Measurements from ENCODE around the gene FST. TPM values are rescaled to one million over a fixed set of nuclear protein-coding genes. Genes with fewer than 3 reads are reported as not detected.

FST gene
- 15.9 and 20.8 TPM in 2 replicates for total RNA-seq (2014; rRNA removed; shearing (Covaris generic))

- H3K4me3 ChIP-seq (ENCODE audit: insufficient read depth, low read depth, low read length) = peak within 1 kb of the TSS; percentile 77
- peak; percentile 77 for DNase-seq
- peaks cover 11% of the 10 kb centered on the region; the same call in 1 of the 2 replicates for H3K27me3 ChIP-seq (ENCODE audit: control insufficient read depth, insufficient read depth, low read length)
- peaks cover 8% of the 10 kb centered on the region for H3K36me3 ChIP-seq (replicated peaks; ENCODE audit: control insufficient read depth, insufficient read depth, low read length)
Measured at GRCh38 chr5:53480416-53481158, at the start of gene FST. FST (plus strand) TSS chr5:53480629; CDS start chr5:53480792, 163 bp downstream.

- Histone ChIP-seq H3K4me3 (ENCODE audit: insufficient read depth, low read depth, low read length) (no peak overlapping the region), H3K27me3 (ENCODE audit: control insufficient read depth, insufficient read depth, low read length) (no peaks in the 10 kb centered on the region), H3K36me3 (replicated peaks; ENCODE audit: control insufficient read depth, insufficient read depth, low read length) (no peaks in the 10 kb centered on the region)
- DNase-seq = no peak
Measured at GRCh38 chr5:53431665-53432064, 48.8 kb upstream of the FST start.

- Histone ChIP-seq H3K27me3 (ENCODE audit: control insufficient read depth, insufficient read depth, low read length) (no peaks in the 10 kb centered on the region), H3K4me3 (ENCODE audit: insufficient read depth, low read depth, low read length) (no peak overlapping the region), H3K36me3 (replicated peaks; ENCODE audit: control insufficient read depth, insufficient read depth, low read length) (no peaks in the 10 kb centered on the region)
- no peak for DNase-seq
Measured at GRCh38 chr5:53433026-53433425, 47.4 kb upstream of the FST start.

DNA sequence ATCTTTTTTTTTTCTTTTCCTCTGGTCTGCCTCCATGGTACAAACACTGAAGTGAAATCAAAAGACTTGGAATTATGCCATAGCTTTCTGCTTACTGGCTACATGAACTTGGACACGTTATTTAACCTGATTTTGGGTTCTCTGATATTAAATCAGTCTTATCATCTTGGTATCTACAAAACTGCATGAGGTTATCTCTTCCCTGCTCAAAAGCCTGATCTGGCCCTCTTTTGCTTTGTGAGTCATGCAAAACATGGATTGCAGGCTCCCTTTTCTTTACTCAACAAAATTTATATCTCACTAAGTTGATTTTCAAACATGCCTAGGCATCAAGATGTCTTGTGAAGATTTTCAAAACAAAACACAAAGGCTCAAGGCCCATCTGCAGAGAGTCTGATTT is 45.9 kb upstream of the FST start:
- DNase-seq = no peak
- no peaks in the 10 kb centered on the region for H3K36me3 ChIP-seq (replicated peaks; ENCODE audit: control insufficient read depth, insufficient read depth, low read length)
- no peaks in the 10 kb centered on the region for H3K27me3 ChIP-seq (ENCODE audit: control insufficient read depth, insufficient read depth, low read length)
- no peak overlapping the region for H3K4me3 ChIP-seq (ENCODE audit: insufficient read depth, low read depth, low read length)

DNA sequence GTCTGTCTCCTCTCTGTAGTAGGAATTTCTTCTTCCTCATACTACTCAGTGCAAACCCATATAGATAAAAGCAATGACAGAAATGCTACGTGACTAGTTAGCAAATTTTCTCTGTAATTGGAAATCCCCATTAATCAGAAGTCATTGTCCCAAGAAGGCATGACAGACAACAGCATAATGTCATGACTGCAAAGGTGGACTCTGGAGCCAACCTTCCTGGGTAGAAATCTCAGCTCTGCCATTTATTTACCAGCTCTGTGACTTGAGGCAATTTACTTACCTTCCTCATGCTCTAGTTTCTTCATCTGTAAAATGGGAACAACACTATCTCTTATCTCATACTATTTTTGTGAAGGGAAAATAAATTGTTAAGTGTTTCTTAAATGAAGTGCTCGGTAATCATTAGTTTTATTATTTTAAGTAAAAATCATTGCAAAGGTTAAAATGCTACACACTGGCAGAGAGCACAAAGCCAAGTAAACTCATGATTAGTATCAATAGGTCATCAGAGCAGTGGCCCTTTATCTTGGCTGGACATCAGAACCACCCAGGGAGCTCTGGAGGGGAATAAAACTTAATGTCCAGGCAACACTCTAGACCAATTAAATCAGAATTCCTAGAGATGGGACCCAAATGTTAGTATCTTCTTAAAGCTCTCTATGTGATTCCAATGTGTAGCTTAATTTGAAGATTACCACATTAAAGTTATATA is 43.8 kb upstream of the FST start:
- DNase-seq = no peak
- H3K36me3 ChIP-seq (replicated peaks; ENCODE audit: control insufficient read depth, insufficient read depth, low read length) = no peaks in the 10 kb centered on the region
- H3K27me3 ChIP-seq (ENCODE audit: control insufficient read depth, insufficient read depth, low read length) = no peaks in the 10 kb centered on the region
- no peak overlapping the region for H3K4me3 ChIP-seq (ENCODE audit: insufficient read depth, low read depth, low read length)

DNA sequence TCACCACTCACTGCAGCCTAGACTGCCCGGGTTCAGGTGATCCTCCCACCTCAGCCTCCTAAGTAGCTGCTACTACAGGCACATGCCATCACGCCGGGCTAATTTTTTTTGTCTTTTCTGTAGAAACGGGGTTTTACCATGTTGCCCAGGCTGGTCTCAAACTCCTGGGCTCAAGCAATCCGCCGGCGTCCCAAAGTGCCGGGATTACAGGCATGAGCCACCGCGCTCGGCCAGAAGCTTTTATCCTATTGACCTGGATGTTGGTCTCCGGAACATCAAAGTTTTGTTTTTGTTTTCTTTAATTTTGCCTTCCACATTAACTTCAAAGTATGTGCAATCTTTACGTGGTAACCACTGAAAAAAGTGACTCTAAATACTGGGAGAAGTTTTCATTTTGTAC is 42.4 kb upstream of the FST start:
- Histone ChIP-seq H3K4me3 (ENCODE audit: insufficient read depth, low read depth, low read length) (no peak overlapping the region), H3K36me3 (replicated peaks; ENCODE audit: control insufficient read depth, insufficient read depth, low read length) (no peaks in the 10 kb centered on the region), H3K27me3 (ENCODE audit: control insufficient read depth, insufficient read depth, low read length) (no peaks in the 10 kb centered on the region)
- DNase-seq = no peak

- Histone ChIP-seq H3K27me3 (ENCODE audit: control insufficient read depth, insufficient read depth, low read length) (no peaks in the 10 kb centered on the region), H3K36me3 (replicated peaks; ENCODE audit: control insufficient read depth, insufficient read depth, low read length) (no peaks in the 10 kb centered on the region), H3K4me3 (ENCODE audit: insufficient read depth, low read depth, low read length) (no peak overlapping the region)
- DNase-seq = no peak
Measured at GRCh38 chr5:53438486-53439472, 41.6 kb upstream of the FST start.

GRCh38 chr5:53442961-53443360 is 37.5 kb upstream of the FST start:
- DNase-seq = no peak
- Histone ChIP-seq H3K36me3 (replicated peaks; ENCODE audit: control insufficient read depth, insufficient read depth, low read length) (no peaks in the 10 kb centered on the region), H3K27me3 (ENCODE audit: control insufficient read depth, insufficient read depth, low read length) (no peaks in the 10 kb centered on the region; the same call in 1 of the 2 replicates), H3K4me3 (ENCODE audit: insufficient read depth, low read depth, low read length) (no peak overlapping the region)

- Histone ChIP-seq H3K4me3 (ENCODE audit: insufficient read depth, low read depth, low read length) (no peak overlapping the region), H3K36me3 (replicated peaks; ENCODE audit: control insufficient read depth, insufficient read depth, low read length) (no peaks in the 10 kb centered on the region), H3K27me3 (ENCODE audit: control insufficient read depth, insufficient read depth, low read length) (no peaks in the 10 kb centered on the region; the same call in 1 of the 2 replicates)
- no peak for DNase-seq
Measured at GRCh38 chr5:53445569-53445968, 34.9 kb upstream of the FST start.

DNA sequence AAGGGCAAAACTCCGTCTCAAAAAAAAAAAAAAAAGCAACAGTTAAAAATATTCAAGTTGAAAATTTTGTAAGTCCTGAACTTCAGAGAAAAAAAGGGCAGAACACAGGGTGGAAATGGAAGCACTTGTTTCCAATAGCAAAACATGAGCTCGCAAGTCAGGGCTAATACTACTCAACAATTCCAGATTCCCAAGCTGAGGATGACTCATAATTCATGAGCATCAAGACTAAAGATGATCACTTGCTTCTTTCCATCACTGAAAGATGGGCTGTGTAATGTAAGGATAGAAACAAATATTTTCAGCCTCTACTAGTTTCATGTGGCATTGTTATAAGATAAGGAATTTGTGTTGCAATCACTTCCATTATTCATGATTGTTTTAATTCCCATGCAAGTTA is 33.5 kb upstream of the FST start:
- Histone ChIP-seq H3K27me3 (ENCODE audit: control insufficient read depth, insufficient read depth, low read length) (no peaks in the 10 kb centered on the region; the same call in 1 of the 2 replicates), H3K4me3 (ENCODE audit: insufficient read depth, low read depth, low read length) (no peak overlapping the region), H3K36me3 (replicated peaks; ENCODE audit: control insufficient read depth, insufficient read depth, low read length) (no peaks in the 10 kb centered on the region)
- no peak for DNase-seq

DNA sequence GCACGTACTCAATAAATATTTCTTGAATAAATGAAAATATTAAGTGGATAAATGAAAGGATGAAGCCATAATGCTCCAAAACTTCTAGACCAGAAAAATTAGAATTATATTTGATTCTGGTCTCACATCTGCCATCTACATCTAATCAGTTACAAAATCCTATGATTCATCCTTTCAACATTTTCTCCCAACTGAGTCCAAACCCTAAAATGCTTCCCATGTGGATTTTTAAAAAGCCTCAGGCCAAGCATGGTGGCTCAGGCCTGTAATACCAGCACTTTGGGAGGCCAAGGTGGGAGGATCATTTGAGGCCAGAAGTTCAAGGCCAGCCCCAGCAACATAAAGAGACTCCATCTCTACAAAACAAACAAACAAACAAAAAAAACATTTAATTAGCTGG is 31.6 kb upstream of the FST start:
- Histone ChIP-seq H3K27me3 (ENCODE audit: control insufficient read depth, insufficient read depth, low read length) (no peaks in the 10 kb centered on the region; the same call in 1 of the 2 replicates), H3K36me3 (replicated peaks; ENCODE audit: control insufficient read depth, insufficient read depth, low read length) (no peaks in the 10 kb centered on the region), H3K4me3 (ENCODE audit: insufficient read depth, low read depth, low read length) (no peak overlapping the region)
- DNase-seq = no peak

DNA sequence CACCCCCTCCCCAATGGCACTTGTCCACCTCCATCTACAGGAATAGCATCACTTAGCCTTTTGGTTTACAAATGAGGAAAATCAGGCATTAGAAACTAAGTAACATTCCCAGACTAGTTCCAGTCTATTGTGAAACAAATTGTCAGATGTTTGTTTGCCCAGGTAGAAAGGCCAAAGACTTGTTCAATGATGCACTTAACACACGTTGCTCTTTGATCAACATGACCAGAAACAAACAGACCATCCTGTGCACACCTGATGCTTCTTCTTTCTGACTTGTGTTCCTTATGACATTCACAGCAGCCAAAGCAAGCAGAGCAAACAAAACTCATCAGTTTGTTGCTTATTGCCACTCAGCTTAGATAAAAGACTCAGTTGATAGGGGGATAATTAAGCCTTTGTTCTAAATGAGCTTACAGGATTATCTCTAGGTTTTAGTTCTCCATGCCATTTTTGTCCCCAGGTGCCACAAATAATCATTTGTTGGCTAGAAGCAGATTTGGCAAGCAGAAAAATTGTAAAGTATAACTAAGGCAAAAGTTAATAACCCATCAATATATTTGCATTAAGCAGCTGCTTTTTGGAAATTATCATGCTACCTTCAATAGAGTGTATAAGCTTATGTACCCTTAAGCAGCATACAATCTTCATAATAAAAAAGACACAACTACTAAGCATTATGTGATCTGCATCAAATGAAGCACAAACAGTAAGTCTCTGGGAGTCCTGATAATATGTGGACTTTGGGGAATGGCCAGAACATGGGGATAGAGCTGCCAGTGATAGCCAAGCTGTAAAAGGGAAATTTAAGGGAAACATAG is 26.3 kb upstream of the FST start:
- no peaks in the 10 kb centered on the region; the same call in 1 of the 2 replicates for H3K27me3 ChIP-seq (ENCODE audit: control insufficient read depth, insufficient read depth, low read length)
- no peak overlapping the region for H3K4me3 ChIP-seq (ENCODE audit: insufficient read depth, low read depth, low read length)
- no peak for DNase-seq
- H3K36me3 ChIP-seq (replicated peaks; ENCODE audit: control insufficient read depth, insufficient read depth, low read length) = no peaks in the 10 kb centered on the region

GRCh38 chr5:53454719-53455000 is 25.8 kb upstream of the FST start:
- DNase-seq = no peak
- H3K36me3 ChIP-seq (replicated peaks; ENCODE audit: control insufficient read depth, insufficient read depth, low read length) = no peaks in the 10 kb centered on the region
- H3K4me3 ChIP-seq (ENCODE audit: insufficient read depth, low read depth, low read length) = no peak overlapping the region

GRCh38 chr5:53456366-53456765 is 24.1 kb upstream of the FST start:
- Histone ChIP-seq H3K36me3 (replicated peaks; ENCODE audit: control insufficient read depth, insufficient read depth, low read length) (no peaks in the 10 kb centered on the region), H3K27me3 (ENCODE audit: control insufficient read depth, insufficient read depth, low read length) (no peaks in the 10 kb centered on the region; the same call in 1 of the 2 replicates), H3K4me3 (ENCODE audit: insufficient read depth, low read depth, low read length) (no peak overlapping the region)
- no peak for DNase-seq

More at GRCh38 chr5:53454719-53455000, 25.8 kb upstream of the FST start:
- H3K27me3 ChIP-seq (ENCODE audit: control insufficient read depth, insufficient read depth, low read length) = no peaks in the 10 kb centered on the region; the same call in 1 of the 2 replicates
